Upper lobe of left lung (tissue), 6 donors: ENCODE results near the gene TRIP6. TPM values are rescaled to one million over a fixed set of nuclear protein-coding genes. Genes with fewer than 3 reads are reported as not detected.

Experiments
- ATAC-seq, 2 donors: fragments of 200-7000 bp; cut with Tn5 transposase; one replicate each; pipeline ENCODE4 v1.9.1; 2022; ENCODE audit warnings: mild to moderate bottlenecking in 2 of 2, moderate library complexity in 2 of 2; ENCODE audit not compliant: low FRiP score in 2 of 2
- DNase-seq, 2 donors: peaks; one replicate each; pipeline ENCODE4 v3.0.0-alpha.2; 2019 to 2020
- H3K27ac ChIP-seq, 4 donors: fragments of 200-600 bp; sonication (generic); one replicate each; pipeline ENCODE4 v1.5.1; 2016 to 2019
- H3K27me3 ChIP-seq, 4 donors: fragments of 200-600 bp; sonication (generic); one replicate each; pipeline ENCODE4 v1.5.1; 2017 to 2019
- H3K36me3 ChIP-seq, 4 donors: fragments of 200-600 bp; sonication (generic); one replicate each; pipeline ENCODE4 v1.5.1; 2016 to 2019
- H3K4me1 ChIP-seq, 4 donors: fragments of 200-600 bp; sonication (generic); one replicate each; pipeline ENCODE4 v1.5.1; 2018 to 2019
- H3K4me3 ChIP-seq, 4 donors: fragments of 200-600 bp; sonication (generic); one replicate each; pipeline ENCODE4 v1.5.1; 2017 to 2019; ENCODE audit warnings: mild to moderate bottlenecking in 2 of 4, moderate library complexity in 1 of 4
- H3K9me3 ChIP-seq, 4 donors: fragments of 200-600 bp; sonication (generic); one replicate each; pipeline ENCODE4 v1.5.1; 2018 to 2019
- CTCF ChIP-seq, 6 experiments: fragments of 450-650 bp in 4 of 6; fragments of 200-600 bp in 2 of 6; sonication (generic) in 2 of 6; IDR thresholded peaks; one replicate each; pipeline ENCODE4 v1.5.1; 2016 to 2019; ENCODE audit warnings: antibody characterized with exemption in 6 of 6
- EP300 ChIP-seq, 4 donors: sonication (generic); formaldehyde crosslinking; IDR thresholded peaks; one replicate each; pipeline ENCODE4 v1.5.1; 2017; ENCODE audit warnings: antibody characterized with exemption in 4 of 4, control low read depth in 2 of 4
- POLR2A ChIP-seq, 4 donors: fragments of 450-650 bp; IDR thresholded peaks; one replicate each; pipeline ENCODE4 v1.5.1; 2016 to 2017; ENCODE audit warnings: antibody characterized with exemption in 4 of 4, mild to moderate bottlenecking in 2 of 4
- POLR2AphosphoS5 ChIP-seq, 2 donors: sonication (generic); formaldehyde crosslinking; IDR thresholded peaks; one replicate each; pipeline ENCODE4 v1.5.1; 2017; ENCODE audit warnings: antibody characterized with exemption in 2 of 2
- WGBS, 2 donors: methylation state at CpG; one replicate each; pipeline ENCODE4 v1.1.5; 2017 to 2018; 5-methylcytosine and 5-hydroxymethylcytosine counted together
- total RNA-seq, 6 donors: library from RNA; depleted of rRNA in 4 of 6; stranded (reverse); fragments of >200 nt in 4 of 6; gene quantifications; one replicate each; pipeline versions ENCODE4 v1.1.0 to v1.2.1, GENCODE V29; 2016 to 2021
- donor health status: DM: no; HTN: no; CAD: no; lungs with moderate emphysema.
- donor health status: DM: no; HTN: yes; CAD: no; lungs with severe emphysema.

Gene TRIP6
- total RNA-seq, 6 donors from 2014 or later = 17.8 to 74.3 (median 67.3) TPM

- Histone ChIP-seq H3K27ac (peak overlapping the region; percentile 75 to 89 (median 82)), H3K9me3 (no peaks in the 10 kb centered on the region), H3K4me1 (peaks cover 36 to 60% (median 41%) of the 10 kb centered on the region in 4 donors), H3K4me3 (peak overlapping the region; percentile 59 to 82 (median 76)), H3K36me3 (peaks cover 11 to 38% (median 31%) of the 10 kb centered on the region in 4 donors), H3K27me3 (peaks cover 0 to 9% (median 3%) of the 10 kb centered on the region in 4 donors)
- ATAC-seq = no peak
- peak in 1 of 2 donors; percentile 42 for DNase-seq
- WGBS, 2 donors = 41 to 49% methylated on average over 16 of the region's 16 CpGs
- TF ChIP-seq POLR2AphosphoS5 (IDR thresholded peaks at IDR 0.05) = peak; percentile 64 to 69
- TF ChIP-seq CTCF (IDR thresholded peaks at IDR 0.05) = no peak
Observed at GRCh38 chr7:100825215-100825671, 41.9 kb upstream of the TRIP6 start.

- H3K4me3 ChIP-seq = peak overlapping the region; percentile 59 to 82 (median 76)
- H3K4me1 ChIP-seq = peaks cover 36 to 61% (median 41%) of the 10 kb centered on the region in 4 donors
- 13 to 14% methylated on average over 17 of the region's 17 CpGs for WGBS, 2 donors
- ATAC-seq = peak in 1 of 2 donors; percentile 16
- no peak for TF ChIP-seq EP300 (IDR thresholded peaks at IDR 0.05)
- peak in 1 of 6 experiments; percentile 12 for TF ChIP-seq CTCF (IDR thresholded peaks at IDR 0.05)
- TF ChIP-seq POLR2A (IDR thresholded peaks at IDR 0.05) = no peak
- TF ChIP-seq POLR2AphosphoS5 (IDR thresholded peaks at IDR 0.05) = no peak
- no peak for DNase-seq
- no peaks in the 10 kb centered on the region for H3K9me3 ChIP-seq
- H3K27ac ChIP-seq = peak overlapping the region; percentile 75 to 89 (median 82)
- peaks cover 0 to 9% (median 3%) of the 10 kb centered on the region in 4 donors for H3K27me3 ChIP-seq
- H3K36me3 ChIP-seq = peaks cover 11 to 33% (median 28%) of the 10 kb centered on the region in 4 donors
Observed at GRCh38 chr7:100825751-100826513, 41.3 kb upstream of the TRIP6 start.

GRCh38 chr7:100826514-100827329 lies 40.5 kb upstream of the TRIP6 start:
- ATAC-seq = peak in 1 of 2 donors; percentile 48

More at GRCh38 chr7:100826514-100827329, 40.5 kb upstream of the TRIP6 start:
- Histone ChIP-seq H3K27me3 (peaks cover 0 to 9% (median 3%) of the 10 kb centered on the region in 4 donors), H3K4me1 (peaks cover 36 to 61% (median 41%) of the 10 kb centered on the region in 4 donors), H3K27ac (peak overlapping the region; percentile 75 to 89 (median 82)), H3K9me3 (no peaks in the 10 kb centered on the region), H3K4me3 (peak overlapping the region; percentile 59 to 82 (median 76)), H3K36me3 (peaks cover 8 to 25% (median 23%) of the 10 kb centered on the region in 4 donors)
- DNase-seq = no peak
- 2 to 4% methylated on average over 17 to 18 of the region's 71 CpGs for WGBS, 2 donors
- no peak for TF ChIP-seq EP300 (IDR thresholded peaks at IDR 0.05)
- TF ChIP-seq CTCF (IDR thresholded peaks at IDR 0.05) = no peak
- TF ChIP-seq POLR2AphosphoS5 (IDR thresholded peaks at IDR 0.05) = no peak
- no peak for TF ChIP-seq POLR2A (IDR thresholded peaks at IDR 0.05)
